Right lobe of liver (tissue), 4 donors: ENCODE results near the gene CLEC4A.

ENCODE experiments used
- CTCF ChIP-seq, 4 donors: fragments of 200-600 bp in 3 of 4; fragments of 450-650 bp in 1 of 4; IDR thresholded peaks; one replicate each; pipeline versions ENCODE4 v1.5.1 to v1.8.0; 2016 to 2022; ENCODE audit warnings: antibody characterized with exemption in 4 of 4, mild to moderate bottlenecking in 2 of 4
- POLR2A ChIP-seq: fragments of 450-650 bp; IDR thresholded peaks from one replicate; pipeline ENCODE4 v1.6.1; 2017; ENCODE audit warnings: antibody characterized with exemption, mild to moderate bottlenecking
- donor health status: DM: no; HTN: no; CAD: no.
- donor health status: DM: no; HTN: no; CAD: no.
- donor health status: DM: no; HTN: yes; CAD: no.

GRCh38 chr12:8088574-8088973 is 34.8 kb upstream of the CLEC4A start:
- TF ChIP-seq CTCF (IDR thresholded peaks at IDR 0.05), result no peak
- no peak for TF ChIP-seq POLR2A
